Esophagus muscularis mucosa (tissue), 3 donors: Measurements from ENCODE around the gene DZIP1.

ENCODE experiments used
- EP300 ChIP-seq: sonication (generic); formaldehyde crosslinking; IDR thresholded peaks from one replicate; pipeline ENCODE4 v1.6.1; 2017; ENCODE audit warnings: antibody characterized with exemption
- POLR2A ChIP-seq: fragments of 450-650 bp; IDR thresholded peaks from one replicate; pipeline ENCODE4 v1.6.1; 2017; ENCODE audit warnings: antibody characterized with exemption, moderate library complexity, mild to moderate bottlenecking, low read depth
- POLR2AphosphoS5 ChIP-seq, 2 donors: sonication (generic); formaldehyde crosslinking; IDR thresholded peaks; one replicate each; pipeline ENCODE4 v1.6.1; 2017; ENCODE audit warnings: antibody characterized with exemption in 2 of 2

- no peak for TF ChIP-seq POLR2AphosphoS5 (IDR thresholded peaks at IDR 0.05)
- TF ChIP-seq POLR2A = no peak
- no peak for TF ChIP-seq EP300
Measured at GRCh38 chr13:95604556-95604915, 40.0 kb downstream of the DZIP1 start.
